Trophoblast cell (in vitro differentiated cells and primary cell): ENCODE data around the gene TRABD2B.

Experiments
- DNase-seq, 2 donors: peaks; one replicate each; pipeline ENCODE4 v3.0.0-alpha.2; 2016
- H2AFZ ChIP-seq: 2 replicates; pipeline ENCODE4 v1.6.1; 2013; ENCODE audit warnings: low read length, moderate library complexity, mild to moderate bottlenecking; ENCODE audit not compliant: insufficient read depth, poor library complexity
- H2AK5ac ChIP-seq: 2 replicates; pipeline ENCODE4 v1.6.1; 2013; ENCODE audit warnings: mild to moderate bottlenecking, low read length
- H2BK120ac ChIP-seq: 2 replicates; pipeline ENCODE4 v1.6.1; 2013; ENCODE audit warnings: low read length, mild to moderate bottlenecking, moderate library complexity; ENCODE audit not compliant: insufficient read depth, poor library complexity
- H2BK12ac ChIP-seq: 2 replicates; pipeline ENCODE4 v1.6.1; 2013; ENCODE audit warnings: mild to moderate bottlenecking, low read length, moderate library complexity
- H2BK5ac ChIP-seq: 2 replicates; pipeline ENCODE4 v1.6.1; 2013; ENCODE audit warnings: low read length, low read depth, moderate library complexity, mild to moderate bottlenecking; ENCODE audit not compliant: poor library complexity
- H3K14ac ChIP-seq: 2 replicates; pipeline ENCODE4 v1.6.1; 2013; ENCODE audit warnings: mild to moderate bottlenecking, low read length
- H3K18ac ChIP-seq: 2 replicates; pipeline ENCODE4 v1.6.1; 2013; ENCODE audit warnings: mild to moderate bottlenecking, low read length
- H3K23ac ChIP-seq: 2 replicates; pipeline ENCODE4 v1.6.1; 2013; ENCODE audit warnings: low read length
- H3K27ac ChIP-seq: 2 replicates; pipeline ENCODE4 v1.5.1; 2013; ENCODE audit warnings: low read depth, mild to moderate bottlenecking, inconsistent platforms, low read length, moderate library complexity
- H3K27me3 ChIP-seq: 2 replicates; pipeline ENCODE4 v1.6.1; 2013; ENCODE audit warnings: inconsistent platforms, mild to moderate bottlenecking, low read length, moderate library complexity; ENCODE audit not compliant: insufficient read depth
- H3K36me3 ChIP-seq, 2 experiments: 1 replicate in 1 of 2; 2 replicates in 1 of 2; pipeline ENCODE4 v1.6.1; 2013; ENCODE audit warnings: low read length in 2 of 2, mild to moderate bottlenecking in 2 of 2, moderate library complexity in 1 of 2; ENCODE audit not compliant: insufficient read depth in 2 of 2, control insufficient read depth in 1 of 2
- H3K4ac ChIP-seq: 2 replicates; pipeline ENCODE4 v1.6.1; 2013; ENCODE audit warnings: low read depth, mild to moderate bottlenecking, low read length, moderate library complexity
- H3K4me1 ChIP-seq, 2 experiments: 1 replicate in 1 of 2; 2 replicates in 1 of 2; pipeline ENCODE4 v1.6.1; 2013; ENCODE audit warnings: low read length in 2 of 2, mild to moderate bottlenecking in 2 of 2, moderate library complexity in 1 of 2; ENCODE audit not compliant: insufficient read depth in 2 of 2, control insufficient read depth in 1 of 2
- H3K4me2 ChIP-seq: 2 replicates; pipeline ENCODE4 v1.6.1; 2013; ENCODE audit warnings: inconsistent platforms, mild to moderate bottlenecking, low read length, moderate library complexity
- H3K4me3 ChIP-seq: 2 replicates; pipeline ENCODE4 v1.5.1; 2013; ENCODE audit warnings: mild to moderate bottlenecking, low read depth, low read length, inconsistent platforms
- H3K79me1 ChIP-seq: one replicate; pipeline ENCODE4 v1.6.1; 2013; ENCODE audit warnings: low read length
- H3K79me2 ChIP-seq: 2 replicates; pipeline ENCODE4 v1.6.1; 2013; ENCODE audit warnings: low read length, mild to moderate bottlenecking; ENCODE audit not compliant: control insufficient read depth, insufficient read depth, poor library complexity
- H3K9ac ChIP-seq: 2 replicates; pipeline ENCODE4 v1.6.1; 2013; ENCODE audit warnings: mild to moderate bottlenecking, low read length
- H3K9me3 ChIP-seq: 2 replicates; pipeline ENCODE4 v1.6.1; 2013; ENCODE audit warnings: low read depth, mild to moderate bottlenecking, control low read depth, inconsistent platforms, low read length; ENCODE audit not compliant: insufficient read depth
- H4K12ac ChIP-seq: 2 replicates; pipeline ENCODE4 v1.6.1; 2013; ENCODE audit warnings: low read depth, mild to moderate bottlenecking, low read length, moderate library complexity
- H4K8ac ChIP-seq: 2 replicates; pipeline ENCODE4 v1.6.1; 2013; ENCODE audit warnings: low read depth, mild to moderate bottlenecking, low read length, moderate library complexity
- H4K91ac ChIP-seq: one replicate; pipeline ENCODE4 v1.6.1; 2013; ENCODE audit warnings: low read depth, mild to moderate bottlenecking, low read length, moderate library complexity
- WGBS: extraction: QIAGEN DNeasy Blood & Tissue Kit; methylation state at CpG from one replicate; pipeline ENCODE4 v1.1.7; 2013; ENCODE audit warnings: missing lambda C conversion rate; ENCODE audit not compliant: insufficient read length, insufficient coverage; ENCODE audit errors: extremely low coverage; 5-methylcytosine and 5-hydroxymethylcytosine counted together

Gene TRABD2B

DNA sequence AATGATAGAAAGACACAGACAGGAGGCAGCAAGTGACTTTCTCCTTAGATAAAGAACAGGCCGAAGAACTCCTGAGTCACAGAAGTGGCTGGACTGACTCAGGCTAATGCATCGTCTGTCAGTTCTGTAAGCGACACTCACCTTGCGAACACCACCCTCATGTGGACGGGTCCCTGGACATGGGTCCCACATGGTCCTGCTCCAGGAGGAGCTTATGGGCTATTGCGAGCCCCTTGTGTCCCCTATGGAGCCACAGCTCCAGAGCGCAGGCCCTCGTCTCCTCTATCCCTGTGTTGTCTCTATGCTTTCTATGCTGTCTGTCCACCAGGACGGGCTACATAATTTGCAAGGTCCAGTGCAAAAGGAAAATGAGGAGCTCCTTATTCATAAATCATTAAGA, 85.8 kb downstream of the TRABD2B start:
- no peaks in the 10 kb centered on the region for H3K36me3 ChIP-seq
- DNase-seq = peak in 1 of 2 donors; percentile 5
- no peak overlapping the region for H2BK5ac ChIP-seq
- H3K14ac ChIP-seq = no peak overlapping the region
- no peak overlapping the region for H3K4ac ChIP-seq
- no peak overlapping the region for H3K18ac ChIP-seq
- no peak overlapping the region for H2BK12ac ChIP-seq
- no CpG with 5 or more reads among the region's 9 CpGs for WGBS
- no peak overlapping the region for H3K23ac ChIP-seq
- H3K9ac ChIP-seq = no peak overlapping the region
- no peaks in the 10 kb centered on the region for H3K79me1 ChIP-seq
- H3K4me2 ChIP-seq = no peak overlapping the region
- no peaks in the 10 kb centered on the region for H3K9me3 ChIP-seq
- H2BK120ac ChIP-seq = no peak overlapping the region
- no peak overlapping the region for H4K8ac ChIP-seq
- H4K12ac ChIP-seq = no peak overlapping the region
- no peak overlapping the region for H3K27ac ChIP-seq
- no peaks in the 10 kb centered on the region for H3K27me3 ChIP-seq
- H3K4me3 ChIP-seq = no peak overlapping the region
- no peaks in the 10 kb centered on the region for H3K79me2 ChIP-seq
- H2AK5ac ChIP-seq = no peak overlapping the region
- no peak overlapping the region for H4K91ac ChIP-seq
- no peaks in the 10 kb centered on the region for H3K4me1 ChIP-seq
- H2AFZ ChIP-seq = no peak overlapping the region

DNA sequence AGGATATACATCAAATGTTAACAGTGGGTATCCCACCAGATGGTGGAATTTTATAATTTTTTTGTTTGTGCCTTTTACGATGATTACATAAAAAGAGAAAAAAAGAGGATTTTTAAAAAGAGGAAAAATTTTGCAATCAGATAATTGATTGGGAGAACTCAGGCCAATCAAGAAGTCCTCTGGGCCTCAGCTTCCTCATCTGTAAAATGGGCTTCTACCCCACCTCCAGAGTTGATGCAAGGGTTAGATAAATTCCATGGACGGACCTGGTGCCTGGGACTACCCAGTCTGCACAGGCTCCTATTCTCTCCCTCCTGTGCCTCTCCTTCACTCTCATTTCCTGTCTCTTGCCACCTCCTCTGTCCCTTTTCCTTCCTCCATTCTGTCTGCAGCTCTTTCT, 88.9 kb downstream of the TRABD2B start:
- no peak overlapping the region for H2AFZ ChIP-seq
- H2BK120ac ChIP-seq = no peak overlapping the region
- no peaks in the 10 kb centered on the region for H3K9me3 ChIP-seq
- no peaks in the 10 kb centered on the region for H3K4me1 ChIP-seq
- no peak overlapping the region for H3K4ac ChIP-seq
- H2AK5ac ChIP-seq = no peak overlapping the region
- H3K36me3 ChIP-seq = no peaks in the 10 kb centered on the region
- H4K91ac ChIP-seq = no peak overlapping the region
- H3K23ac ChIP-seq = no peak overlapping the region
- H3K14ac ChIP-seq = no peak overlapping the region
- no peaks in the 10 kb centered on the region for H3K79me2 ChIP-seq
- H4K8ac ChIP-seq = no peak overlapping the region
- no peak overlapping the region for H3K18ac ChIP-seq
- H3K9ac ChIP-seq = no peak overlapping the region
- no peak overlapping the region for H2BK12ac ChIP-seq
- DNase-seq = no peak
- H3K79me1 ChIP-seq = no peaks in the 10 kb centered on the region
- no peak overlapping the region for H2BK5ac ChIP-seq
- H3K27me3 ChIP-seq = no peaks in the 10 kb centered on the region
- WGBS = no CpG with 5 or more reads among the region's 2 CpGs
- no peak overlapping the region for H4K12ac ChIP-seq
- H3K4me3 ChIP-seq = no peak overlapping the region
- no peak overlapping the region for H3K27ac ChIP-seq
- no peak overlapping the region for H3K4me2 ChIP-seq

DNA sequence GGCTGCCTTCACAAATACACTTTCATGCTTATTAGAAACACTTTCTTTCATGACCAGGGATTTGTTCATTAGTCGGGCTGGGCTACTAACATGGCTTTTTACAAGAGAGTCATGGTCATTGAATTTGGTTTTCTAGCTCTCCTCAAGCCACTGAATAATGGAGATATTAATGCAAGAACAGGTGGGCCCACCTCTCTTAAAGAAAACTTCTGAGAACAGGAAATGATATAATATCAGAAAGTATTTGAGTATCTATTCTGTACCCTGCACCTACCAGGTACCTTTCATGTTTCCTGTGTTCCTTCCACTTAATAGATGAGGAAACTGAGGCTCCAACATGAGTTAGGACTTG, 90.0 kb downstream of the TRABD2B start:
- Histone ChIP-seq H4K12ac (no peak overlapping the region), H3K27ac (no peak overlapping the region), H4K91ac (no peak overlapping the region), H3K9me3 (no peaks in the 10 kb centered on the region), H2BK5ac (no peak overlapping the region), H2BK12ac (no peak overlapping the region), H3K9ac (no peak overlapping the region), H3K27me3 (no peaks in the 10 kb centered on the region), H3K79me1 (no peaks in the 10 kb centered on the region), H3K4me3 (no peak overlapping the region), H3K36me3 (no peaks in the 10 kb centered on the region), H3K4me2 (no peak overlapping the region), H2BK120ac (no peak overlapping the region), H3K4ac (no peak overlapping the region), H4K8ac (no peak overlapping the region), H3K14ac (no peak overlapping the region), H2AFZ (no peak overlapping the region), H3K18ac (no peak overlapping the region), H3K79me2 (no peaks in the 10 kb centered on the region), H2AK5ac (no peak overlapping the region), H3K4me1 (peaks cover 0 to 2% of the 10 kb centered on the region in 2 experiments), H3K23ac (no peak overlapping the region)
- WGBS = no CpG with 5 or more reads among the region's 1 CpG
- no peak for DNase-seq

DNA sequence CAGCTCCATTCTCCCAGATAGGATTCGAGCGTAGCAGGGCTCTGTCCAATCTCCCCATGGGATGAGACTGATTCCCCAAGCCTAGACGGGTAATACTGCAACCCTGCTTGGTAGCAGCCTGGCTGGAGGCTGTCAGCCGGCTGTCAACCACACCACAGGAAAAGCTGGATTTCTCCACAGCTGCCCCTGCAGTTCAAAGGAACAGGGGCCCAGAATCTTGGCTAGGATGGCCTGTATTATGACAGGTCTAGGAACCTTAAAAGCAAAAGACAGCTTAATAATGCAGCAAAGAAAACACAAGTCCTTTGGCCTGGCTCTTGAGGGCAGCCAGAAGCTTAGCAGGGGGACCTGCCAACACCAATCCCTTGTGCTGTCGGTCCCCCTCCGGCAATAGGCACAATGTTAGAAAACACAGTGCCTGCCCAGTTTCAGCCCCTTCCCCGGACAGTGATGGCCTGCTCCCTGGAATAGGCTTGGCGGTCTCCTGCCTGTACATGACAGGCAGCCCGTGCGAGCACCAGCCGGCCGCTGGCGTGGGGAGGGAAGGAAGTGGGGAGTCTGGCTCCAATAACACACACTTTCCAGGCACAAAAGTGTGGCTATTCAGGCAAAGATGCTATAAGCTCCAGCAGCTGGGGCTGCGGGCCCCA, 90.5 kb downstream of the TRABD2B start:
- H4K8ac ChIP-seq = no peak overlapping the region
- H3K4ac ChIP-seq = no peak overlapping the region
- H3K36me3 ChIP-seq = no peaks in the 10 kb centered on the region
- H3K9me3 ChIP-seq = no peaks in the 10 kb centered on the region
- H3K4me3 ChIP-seq = no peak overlapping the region
- no peak overlapping the region for H3K23ac ChIP-seq
- H4K12ac ChIP-seq = no peak overlapping the region
- no peak for DNase-seq
- no peak overlapping the region for H2BK120ac ChIP-seq
- no CpG with 5 or more reads among the region's 14 CpGs for WGBS
- H3K4me2 ChIP-seq = no peak overlapping the region
- H4K91ac ChIP-seq = no peak overlapping the region
- H3K4me1 ChIP-seq = peaks cover 0 to 2% of the 10 kb centered on the region in 2 experiments
- H2BK5ac ChIP-seq = no peak overlapping the region
- H3K27me3 ChIP-seq = no peaks in the 10 kb centered on the region
- no peak overlapping the region for H3K14ac ChIP-seq
- no peaks in the 10 kb centered on the region for H3K79me2 ChIP-seq
- no peak overlapping the region for H3K9ac ChIP-seq
- H2BK12ac ChIP-seq = no peak overlapping the region
- H3K27ac ChIP-seq = no peak overlapping the region
- H3K79me1 ChIP-seq = no peaks in the 10 kb centered on the region
- no peak overlapping the region for H2AFZ ChIP-seq
- H2AK5ac ChIP-seq = no peak overlapping the region
- no peak overlapping the region for H3K18ac ChIP-seq
